NOMO-1 treated with dmso at 0.1 percent for 144 hours (cell line): Measurements from ENCODE around the gene MITF.
"Not testable (repeated sequence)": the region's sequence is repeated elsewhere in the genome, so short reads cannot be mapped to it uniquely, and the experiment has no call there.

ENCODE experiments used
- DNase-seq: peaks from one replicate; lab custom pipeline; 2025; ENCODE audit not compliant: unreplicated experiment; lab: John Stamatoyannopoulos, UW

The MITF gene

DNA sequence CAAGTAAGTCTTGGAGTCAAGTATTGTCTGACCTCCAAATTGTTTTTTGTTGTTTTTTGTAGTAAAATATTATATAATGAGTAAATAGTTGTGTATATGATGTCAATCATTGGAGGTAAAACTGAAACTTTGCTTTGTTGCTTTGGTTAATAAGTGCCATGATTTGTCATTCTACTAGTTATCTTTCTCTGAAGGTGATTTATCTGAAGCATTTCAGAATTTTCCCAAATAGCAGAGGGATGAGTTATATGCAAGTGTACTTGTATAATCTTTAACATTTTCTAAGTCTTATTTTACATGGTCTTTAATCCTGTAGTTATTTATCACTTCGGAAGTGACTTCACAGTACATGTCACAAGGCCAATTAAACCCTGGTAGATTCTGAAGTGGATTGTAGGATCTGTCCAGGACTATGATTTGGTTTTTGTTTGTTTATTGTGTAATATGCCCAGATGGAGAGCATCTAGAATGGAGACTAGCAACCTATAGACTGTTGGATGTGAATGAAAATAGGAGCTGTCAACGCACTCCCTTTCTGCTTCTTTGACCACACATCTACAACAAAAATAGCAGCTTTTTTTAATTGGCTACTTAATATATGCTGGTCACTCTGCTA is 167.2 kb downstream of the MITF start:
- DNase-seq, result no peak

GRCh38 chr3:69907554-69907953 is 168.3 kb downstream of the MITF start:
- no peak for DNase-seq

DNA sequence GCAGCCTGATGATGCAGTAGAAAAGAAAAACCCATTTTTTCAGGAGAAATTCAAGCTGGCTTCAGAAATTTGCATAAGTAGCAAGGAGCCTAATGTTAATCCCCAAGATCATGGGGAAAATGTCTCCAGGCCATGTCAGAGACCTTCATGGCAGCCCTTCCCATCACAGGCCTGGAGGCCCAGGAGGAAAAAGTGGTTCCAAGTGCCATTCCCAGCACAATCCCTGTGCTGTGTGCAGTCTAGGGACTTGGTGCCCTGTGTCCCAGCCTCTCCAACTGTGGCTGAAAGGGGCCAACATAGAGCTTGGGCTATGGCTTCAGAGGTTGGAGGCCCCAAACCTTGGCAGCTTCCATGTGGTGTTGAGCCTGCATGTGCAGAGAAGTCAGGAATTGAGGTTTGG is 170.6 kb downstream of the MITF start:
- not testable (repeated sequence) for DNase-seq

GRCh38 chr3:69913422-69913821 is 174.2 kb downstream of the MITF start:
- no peak for DNase-seq

GRCh38 chr3:69914395-69914794 is 175.1 kb downstream of the MITF start:
- DNase-seq, result no peak

GRCh38 chr3:69915726-69916125 is 176.5 kb downstream of the MITF start:
- no peak for DNase-seq

- not testable (repeated sequence) for DNase-seq
These were observed 180.7 kb downstream of the MITF start for GRCh38 chr3:69920009-69920408.

DNA sequence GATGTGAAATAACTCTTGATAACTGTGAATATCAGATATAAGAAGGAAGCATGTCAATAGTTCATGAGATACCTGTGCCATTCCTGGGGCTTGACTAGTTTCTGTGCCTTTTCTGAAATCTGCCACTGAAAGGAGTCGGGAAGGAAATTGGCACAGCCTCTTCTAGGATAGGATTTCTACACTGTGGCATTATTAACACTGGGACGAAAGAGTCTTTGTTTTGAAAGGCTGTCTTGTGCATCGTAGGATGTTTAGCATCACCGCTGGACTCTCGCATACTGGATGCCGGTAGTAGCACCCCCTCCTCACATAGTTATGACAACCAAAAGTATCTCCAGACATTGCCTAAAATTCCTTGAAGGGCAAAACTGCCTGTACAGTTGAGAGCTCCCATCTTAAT is 182.4 kb downstream of the MITF start:
- DNase-seq, result no peak

DNA sequence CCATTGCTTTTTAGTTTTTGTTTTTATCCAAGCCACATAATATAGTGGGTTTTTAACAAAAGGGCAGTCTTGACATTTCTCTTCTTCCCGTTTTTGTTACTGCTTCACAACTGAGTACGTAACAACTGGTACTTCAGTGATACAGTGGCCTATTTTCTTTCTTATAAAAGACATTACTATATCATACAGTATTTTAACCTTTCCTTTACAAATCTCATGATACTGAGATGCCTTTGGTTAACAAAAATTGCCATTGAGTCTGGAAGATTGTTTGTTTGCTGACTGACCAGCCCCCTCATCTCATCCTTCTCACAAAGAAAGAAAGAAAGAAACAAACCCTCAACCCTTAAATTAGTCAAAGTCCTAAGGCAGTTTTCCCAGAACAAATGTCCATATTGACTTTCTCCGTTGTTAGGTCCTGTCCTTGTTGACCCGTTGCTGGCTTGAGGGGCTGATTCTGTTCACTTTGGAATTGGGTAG is 183.3 kb downstream of the MITF start:
- DNase-seq, result no peak

- DNase-seq, result no peak
These were observed 186.2 kb downstream of the MITF start for GRCh38 chr3:69925506-69925905.

DNA sequence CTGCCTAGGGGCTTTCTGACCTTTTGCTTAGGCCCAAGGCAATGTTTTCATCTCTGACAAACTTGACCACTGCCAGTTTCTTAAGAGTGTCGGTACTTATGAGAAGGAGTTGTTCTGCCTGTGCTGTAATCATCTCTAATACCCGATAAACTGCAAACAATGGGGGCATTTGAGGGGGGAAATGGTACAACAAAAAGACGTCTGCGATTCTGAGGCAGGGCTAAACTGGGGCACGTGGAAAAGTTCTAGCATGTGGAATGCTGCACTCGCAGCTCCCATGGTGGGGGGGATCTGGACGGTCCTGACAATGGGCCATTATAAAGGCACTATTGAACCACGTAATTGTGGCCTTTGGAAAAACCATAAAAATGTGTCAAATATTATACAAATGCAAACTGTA is 187.1 kb downstream of the MITF start:
- no peak for DNase-seq

GRCh38 chr3:69927571-69927970 is 188.3 kb downstream of the MITF start:
- no peak for DNase-seq

- DNase-seq, result no peak
These were observed 189.8 kb downstream of the MITF start for GRCh38 chr3:69929019-69929418.

GRCh38 chr3:69930564-69930963 is 191.3 kb downstream of the MITF start:
- DNase-seq, result no peak

DNA sequence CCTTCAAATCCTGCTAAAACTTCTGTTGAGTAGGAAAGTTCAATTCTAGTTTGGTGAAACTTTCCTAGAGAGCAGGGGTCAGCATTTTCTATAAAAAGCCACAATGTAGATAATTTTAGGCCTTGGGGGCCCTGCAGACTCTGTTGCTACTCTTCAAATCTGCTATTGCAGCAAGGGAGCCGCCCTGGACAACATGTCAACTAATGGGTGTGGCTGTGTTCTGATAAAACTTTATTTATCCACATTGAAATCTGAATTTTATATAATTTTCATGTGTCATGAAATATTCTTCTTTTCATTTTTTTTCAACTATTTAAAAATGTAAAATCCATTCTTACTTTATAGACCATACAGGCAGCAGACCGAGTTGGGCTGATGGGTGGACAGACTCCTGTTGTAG is 192.8 kb downstream of the MITF start:
- no peak for DNase-seq

- no peak for DNase-seq
These were observed 193.2 kb downstream of the MITF start for GRCh38 chr3:69932501-69932900.

GRCh38 chr3:69934398-69934797 is 195.1 kb downstream of the MITF start:
- DNase-seq, result no peak

- no peak for DNase-seq
These were observed 197.0 kb downstream of the MITF start for GRCh38 chr3:69936266-69936665.

DNA sequence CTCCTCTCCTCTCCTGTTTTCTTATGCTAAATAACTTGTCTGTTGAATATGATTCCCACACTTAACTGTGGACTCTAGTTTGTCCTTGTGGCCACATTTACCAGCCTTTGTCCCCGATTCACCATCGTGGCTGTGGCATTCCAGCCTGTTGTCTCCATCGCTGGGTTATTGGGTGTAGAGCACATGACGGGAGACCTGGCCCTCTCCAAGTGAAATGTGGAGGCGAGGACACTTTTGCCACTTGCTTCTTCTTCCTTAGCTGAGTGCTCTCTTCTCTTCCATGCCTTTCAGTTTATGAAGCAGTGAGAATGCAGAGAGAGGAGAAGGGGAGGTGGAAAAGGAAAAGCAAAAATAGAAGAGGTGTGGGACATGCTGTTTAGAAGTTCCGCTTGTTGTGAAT is 198.8 kb downstream of the MITF start:
- no peak for DNase-seq

GRCh38 chr3:69938931-69939330 is 199.7 kb downstream of the MITF start:
- no peak for DNase-seq

DNA sequence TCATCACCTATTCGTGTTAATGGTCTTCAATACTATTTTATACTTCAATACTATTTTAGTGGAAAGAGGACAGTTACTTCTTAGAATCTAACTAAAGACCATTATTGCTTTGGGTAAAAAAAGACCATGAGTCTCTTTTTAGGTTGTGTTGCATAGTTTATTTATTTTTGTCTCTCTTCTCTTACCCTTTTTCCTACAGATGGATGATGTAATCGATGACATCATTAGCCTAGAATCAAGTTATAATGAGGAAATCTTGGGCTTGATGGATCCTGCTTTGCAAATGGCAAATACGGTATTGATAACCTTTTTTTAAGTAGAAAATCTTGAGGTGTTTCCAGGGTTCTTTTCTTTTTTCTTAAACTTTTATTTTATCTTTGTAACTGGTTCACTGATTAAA is 201.8 kb downstream of the MITF start:
- no peak for DNase-seq

DNA sequence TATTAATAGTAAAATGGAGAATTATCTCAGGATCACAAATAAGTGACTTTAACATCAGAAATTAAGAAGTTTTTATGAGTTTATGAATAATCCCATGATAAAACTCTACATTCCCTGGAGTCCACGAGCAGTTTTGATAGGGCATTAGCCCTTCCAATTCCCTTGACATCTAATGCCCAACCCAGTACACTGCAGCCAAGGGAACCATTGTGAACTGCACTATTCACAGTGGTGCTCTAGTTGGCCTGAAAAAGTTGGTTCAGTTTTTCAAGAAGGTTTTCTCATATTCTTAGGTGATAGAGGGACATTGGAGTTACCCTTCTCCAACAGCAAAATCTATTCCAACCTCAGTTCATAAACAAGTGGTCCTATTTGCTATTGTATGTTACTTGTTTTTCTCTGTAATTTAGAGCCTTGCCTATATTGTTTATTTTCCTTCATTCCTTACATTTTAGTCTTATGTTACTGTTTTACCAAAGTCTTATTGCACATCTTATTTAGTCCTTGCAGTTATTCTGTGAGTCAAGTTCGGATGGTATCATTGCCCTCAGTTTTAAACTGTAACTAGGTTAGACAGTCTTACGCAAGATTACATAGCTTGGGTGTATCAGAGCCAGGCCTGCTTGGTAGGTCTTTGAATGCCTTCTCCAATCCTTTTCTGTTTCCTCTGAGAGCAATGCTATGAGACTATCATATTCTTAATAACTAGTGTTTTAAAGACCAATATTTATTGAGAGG is 202.3 kb downstream of the MITF start:
- DNase-seq, result no peak
